Parathyroid adenoma (tissue), 2 donors: ENCODE data around the gene TBX21.

ENCODE experiments used
- H2AFZ ChIP-seq: fragments of 300-600 bp; sonication (generic); one replicate; pipeline ENCODE4 v1.7.0; 2017; ENCODE audit warnings: antibody characterized with exemption, mild to moderate bottlenecking
- H3K27ac ChIP-seq: fragments of 300-600 bp; sonication (generic); one replicate; pipeline ENCODE4 v1.7.0; 2017
- H3K27me3 ChIP-seq: fragments of 300-600 bp; sonication (generic); one replicate; pipeline ENCODE4 v1.7.0; 2017; ENCODE audit warnings: low read length; ENCODE audit not compliant: control insufficient read depth, insufficient read depth
- H3K36me3 ChIP-seq: fragments of 300-600 bp; sonication (generic); one replicate; pipeline ENCODE4 v1.7.0; 2017; ENCODE audit warnings: low read length; ENCODE audit not compliant: control insufficient read depth, insufficient read depth
- H3K4me1 ChIP-seq: fragments of 300-600 bp; sonication (generic); one replicate; pipeline ENCODE4 v1.7.0; 2017; ENCODE audit warnings: control low read depth
- H3K4me2 ChIP-seq: fragments of 300-600 bp; sonication (generic); one replicate; pipeline ENCODE4 v1.7.0; 2017; ENCODE audit warnings: low read length
- H3K4me3 ChIP-seq: fragments of 300-600 bp; sonication (generic); one replicate; pipeline ENCODE4 v1.7.0; 2017; ENCODE audit warnings: low read depth, low read length
- H3K79me2 ChIP-seq: fragments of 300-600 bp; sonication (generic); one replicate; pipeline ENCODE4 v1.7.0; 2017; ENCODE audit warnings: control low read depth
- H3K9ac ChIP-seq: fragments of 300-600 bp; sonication (generic); one replicate; pipeline ENCODE4 v1.7.0; 2017; ENCODE audit warnings: mild to moderate bottlenecking
- H3K9me3 ChIP-seq: fragments of 300-600 bp; sonication (generic); one replicate; pipeline ENCODE4 v1.7.0; 2017; ENCODE audit warnings: low read length; ENCODE audit not compliant: control insufficient read depth
- CTCF ChIP-seq: fragments of 300-600 bp; sonication (generic); IDR thresholded peaks from one replicate; pipeline ENCODE4 v1.7.0; 2017; ENCODE audit warnings: antibody characterized with exemption, mild to moderate bottlenecking
- donor health status: primary hyperparathyroidism.

Gene TBX21

GRCh38 chr17:47720196-47720595 is 12.8 kb upstream of the TBX21 start:
- Histone ChIP-seq H3K79me2 (no peaks in the 10 kb centered on the region), H2AFZ (no peak overlapping the region), H3K27me3 (peaks cover 4% of the 10 kb centered on the region)

GRCh38 chr17:47720754-47721533 is 12.1 kb upstream of the TBX21 start:
- TF ChIP-seq CTCF = no peak
- Histone ChIP-seq H3K36me3 (no peaks in the 10 kb centered on the region), H2AFZ (peak overlapping the region; percentile 5), H3K4me2 (no peak overlapping the region), H3K9me3 (no peaks in the 10 kb centered on the region), H3K4me1 (peaks cover 7% of the 10 kb centered on the region), H3K9ac (no peak overlapping the region), H3K27me3 (peaks cover 4% of the 10 kb centered on the region), H3K4me3 (no peak overlapping the region), H3K79me2 (no peaks in the 10 kb centered on the region), H3K27ac (no peak overlapping the region)

More at GRCh38 chr17:47720196-47720595, 12.8 kb upstream of the TBX21 start:
- Histone ChIP-seq H3K4me2 (no peak overlapping the region), H3K9ac (no peak overlapping the region), H3K4me3 (no peak overlapping the region), H3K27ac (no peak overlapping the region), H3K4me1 (peaks cover 7% of the 10 kb centered on the region), H3K9me3 (no peaks in the 10 kb centered on the region), H3K36me3 (no peaks in the 10 kb centered on the region)
- TF ChIP-seq CTCF = no peak

GRCh38 chr17:47721725-47722124 is 11.3 kb upstream of the TBX21 start:
- H2AFZ ChIP-seq = peak overlapping the region; percentile 5

GRCh38 chr17:47724705-47725104 is 8.3 kb upstream of the TBX21 start:
- no peak for TF ChIP-seq CTCF
- H3K36me3 ChIP-seq = no peaks in the 10 kb centered on the region

More at GRCh38 chr17:47721725-47722124, 11.3 kb upstream of the TBX21 start:
- Histone ChIP-seq H3K4me1 (peaks cover 7% of the 10 kb centered on the region), H3K9ac (no peak overlapping the region), H3K9me3 (no peaks in the 10 kb centered on the region), H3K4me3 (no peak overlapping the region), H3K27ac (no peak overlapping the region), H3K27me3 (peaks cover 4% of the 10 kb centered on the region), H3K4me2 (no peak overlapping the region), H3K79me2 (no peaks in the 10 kb centered on the region), H3K36me3 (no peaks in the 10 kb centered on the region)
- no peak for TF ChIP-seq CTCF

More at GRCh38 chr17:47724705-47725104, 8.3 kb upstream of the TBX21 start:
- no peak overlapping the region for H3K27ac ChIP-seq
- no peak overlapping the region for H3K4me3 ChIP-seq
- no peak overlapping the region for H2AFZ ChIP-seq
- H3K4me1 ChIP-seq = peaks cover 7% of the 10 kb centered on the region
- H3K27me3 ChIP-seq = peaks cover 4% of the 10 kb centered on the region
- no peak overlapping the region for H3K9ac ChIP-seq
- no peaks in the 10 kb centered on the region for H3K9me3 ChIP-seq
- H3K79me2 ChIP-seq = no peaks in the 10 kb centered on the region
- H3K4me2 ChIP-seq = no peak overlapping the region
